ENCODE results near the gene LSM7. TPM values are rescaled to one million over a fixed set of nuclear protein-coding genes. Genes with fewer than 3 reads are reported as not detected.

The LSM7 gene
- total RNA-seq = 100 to 1,000 TPM in 3 of 4 donors, 10 to 100 TPM in 1; 51.8 to 186 (median 142) TPM

DNA sequence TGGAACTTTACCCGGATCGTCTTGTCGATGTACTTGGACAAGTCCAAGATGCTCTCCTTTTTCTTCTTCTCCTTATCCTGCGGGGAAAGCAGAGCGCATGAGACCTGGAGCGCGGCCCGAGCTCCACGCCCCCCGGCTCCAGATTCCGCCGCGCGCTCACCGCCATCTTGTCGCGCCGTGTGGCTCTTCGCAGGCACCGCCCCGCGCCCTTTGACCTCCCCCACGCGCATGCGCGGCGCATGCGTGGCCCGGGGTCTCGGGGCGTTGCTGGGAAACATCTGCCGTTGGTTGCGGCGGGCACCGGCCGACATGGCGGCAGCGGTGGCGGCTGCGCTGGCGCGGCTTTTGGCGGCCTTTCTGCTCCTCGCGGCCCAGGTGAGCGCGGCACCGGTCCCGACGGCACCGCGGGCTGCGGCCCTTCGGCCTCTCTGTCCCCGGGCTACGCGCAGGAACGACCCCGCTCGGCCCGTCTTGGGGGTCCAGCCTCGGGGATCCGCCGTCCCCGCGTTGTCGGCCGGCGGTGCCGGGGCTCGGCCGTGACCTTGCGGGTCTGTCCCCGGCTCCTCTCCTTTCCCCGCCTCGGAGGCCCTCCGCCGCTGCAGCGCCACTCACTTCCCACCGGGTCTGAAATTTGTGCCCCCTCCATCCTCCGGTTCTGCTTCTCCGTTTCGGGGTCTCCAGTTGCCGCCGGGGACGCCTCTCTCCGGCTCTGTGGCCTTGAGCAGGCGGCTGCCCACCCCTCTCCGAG lies at the start of gene LSM7, which contains the start of gene SPPL2B:
Gene LSM7, minus strand, starts transcription at position 186 of the 748 bp plus-strand sequence. Its CDS starts 20 bp downstream, at position 166.
Gene SPPL2B, plus strand, starts transcription at position 284 of the 748 bp plus-strand sequence. Its CDS starts 26 bp downstream, at position 310.
- Histone ChIP-seq H3K36me3 (no peaks in the 10 kb centered on the region), H3K27me3 (no peaks in the 10 kb centered on the region), H3K27ac (peak within 1 kb of the TSS; percentile 62 to 75), H3K4me1 (peaks cover 0 to 24% of the 10 kb centered on the region in 2 donors), H3K9me3 (no peaks in the 10 kb centered on the region), H3K4me3 (peak within 1 kb of the TSS; percentile 75 to 78)
- intact Hi-C loops (cut with DNase I; ENCODE audit: low total_unique reads) = no loop called here
- DNase-seq = peak; percentile 87 to 92
- TF ChIP-seq, protein P1, sequence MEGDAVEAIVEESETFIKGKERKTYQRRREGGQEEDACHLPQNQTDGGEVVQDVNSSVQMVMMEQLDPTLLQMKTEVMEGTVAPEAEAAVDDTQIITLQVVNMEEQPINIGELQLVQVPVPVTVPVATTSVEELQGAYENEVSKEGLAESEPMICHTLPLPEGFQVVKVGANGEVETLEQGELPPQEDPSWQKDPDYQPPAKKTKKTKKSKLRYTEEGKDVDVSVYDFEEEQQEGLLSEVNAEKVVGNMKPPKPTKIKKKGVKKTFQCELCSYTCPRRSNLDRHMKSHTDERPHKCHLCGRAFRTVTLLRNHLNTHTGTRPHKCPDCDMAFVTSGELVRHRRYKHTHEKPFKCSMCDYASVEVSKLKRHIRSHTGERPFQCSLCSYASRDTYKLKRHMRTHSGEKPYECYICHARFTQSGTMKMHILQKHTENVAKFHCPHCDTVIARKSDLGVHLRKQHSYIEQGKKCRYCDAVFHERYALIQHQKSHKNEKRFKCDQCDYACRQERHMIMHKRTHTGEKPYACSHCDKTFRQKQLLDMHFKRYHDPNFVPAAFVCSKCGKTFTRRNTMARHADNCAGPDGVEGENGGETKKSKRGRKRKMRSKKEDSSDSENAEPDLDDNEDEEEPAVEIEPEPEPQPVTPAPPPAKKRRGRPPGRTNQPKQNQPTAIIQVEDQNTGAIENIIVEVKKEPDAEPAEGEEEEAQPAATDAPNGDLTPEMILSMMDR (IDR thresholded peaks at IDR 0.05) = peak in 1 of 4 experiments; percentile 49
- TF ChIP-seq POLR2A (IDR thresholded peaks at IDR 0.05) = peak; percentile 51 to 81

DNA sequence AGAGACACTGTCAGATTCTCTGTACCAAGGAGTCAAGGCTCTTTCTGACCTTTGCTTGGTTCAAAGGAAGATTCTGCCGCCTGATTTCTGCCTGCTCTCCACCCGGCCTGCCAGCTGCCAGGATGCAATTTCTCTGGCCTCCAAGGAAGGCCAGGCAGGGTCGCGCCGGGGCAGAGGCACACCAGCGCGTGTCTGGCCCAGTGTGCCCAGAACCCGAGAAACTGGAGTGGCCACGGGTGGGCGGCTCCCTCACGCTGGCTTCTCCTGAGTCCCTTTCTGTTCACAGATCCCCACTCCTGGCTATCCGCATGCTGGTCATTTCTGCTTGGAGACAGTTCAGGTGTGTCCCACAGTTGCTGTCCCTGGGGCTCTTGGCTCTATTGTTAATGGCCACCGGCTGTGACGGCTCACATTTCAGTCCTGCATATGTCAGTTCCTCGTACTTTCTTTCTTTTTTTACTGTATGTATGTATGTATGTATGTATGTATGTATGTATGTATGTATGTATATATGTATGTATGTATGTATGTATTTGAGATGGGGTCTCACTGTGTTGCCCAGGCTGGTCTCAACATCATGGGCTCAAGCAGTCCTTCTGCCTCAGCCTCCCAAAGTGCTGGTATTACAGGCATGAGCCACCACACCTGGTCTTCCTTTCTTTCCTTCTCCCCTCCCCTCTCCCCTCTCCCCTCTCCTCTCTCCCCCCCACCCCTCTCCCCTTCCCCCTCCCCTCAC lies 48.6 kb upstream of the LSM7 start:
- no peak overlapping the region for H3K27ac ChIP-seq
- TF ChIP-seq POLR2A (IDR thresholded peaks at IDR 0.05) = no peak
- TF ChIP-seq, protein P1 (IDR thresholded peaks at IDR 0.05) = no peak
- H3K9me3 ChIP-seq = no peaks in the 10 kb centered on the region
- DNase-seq = no peak
- H3K4me1 ChIP-seq = no peaks in the 10 kb centered on the region
- no peaks in the 10 kb centered on the region for H3K27me3 ChIP-seq
- intact Hi-C loops (cut with DNase I; ENCODE audit: low total_unique reads) = no loop called here
- H3K4me3 ChIP-seq = no peak overlapping the region
- no peaks in the 10 kb centered on the region for H3K36me3 ChIP-seq

DNA sequence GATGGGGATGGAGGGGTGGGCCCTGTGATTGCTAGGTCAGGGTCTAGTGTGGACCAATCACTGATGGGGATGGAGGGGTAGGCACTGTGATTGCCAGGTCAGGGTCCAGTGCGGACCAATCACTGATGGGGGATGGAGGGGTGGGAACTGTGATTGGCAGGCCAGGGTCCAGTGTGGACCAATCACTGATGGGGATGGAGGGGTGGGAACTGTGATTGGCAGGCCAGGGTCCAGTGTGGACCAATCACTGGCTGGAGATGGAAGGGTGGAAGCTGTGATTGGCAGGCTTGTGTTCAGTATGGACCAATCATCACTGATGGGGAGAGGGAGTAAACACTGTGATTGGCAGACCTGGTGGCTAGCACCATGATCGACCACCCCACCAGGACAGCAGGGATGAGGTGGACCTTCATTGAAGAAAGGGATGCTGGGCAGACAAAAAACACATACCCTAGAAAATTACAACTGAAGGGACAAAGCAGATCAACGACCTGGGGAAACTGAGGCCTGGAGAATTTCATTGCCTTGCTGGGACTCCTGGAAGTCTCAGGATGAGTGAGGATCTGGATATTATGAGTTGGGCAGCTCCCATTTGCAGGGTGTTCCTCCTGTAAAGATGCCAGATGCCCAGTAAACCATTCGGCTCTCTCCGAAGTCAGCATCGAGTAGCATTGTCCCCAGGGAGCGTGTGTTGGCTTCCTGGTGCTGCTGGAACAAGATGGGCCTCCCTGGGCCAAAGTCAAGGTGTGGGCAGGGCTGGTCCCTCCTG lies 47.2 kb upstream of the LSM7 start:
- Histone ChIP-seq H3K4me3 (no peak overlapping the region), H3K27me3 (no peaks in the 10 kb centered on the region), H3K9me3 (no peaks in the 10 kb centered on the region), H3K27ac (no peak overlapping the region), H3K36me3 (no peaks in the 10 kb centered on the region), H3K4me1 (no peaks in the 10 kb centered on the region)
- TF ChIP-seq, protein P1 (IDR thresholded peaks at IDR 0.05) = no peak
- TF ChIP-seq POLR2A (IDR thresholded peaks at IDR 0.05) = no peak
- no peak for DNase-seq
- intact Hi-C loops (cut with DNase I; ENCODE audit: low total_unique reads) = no loop called here

DNA sequence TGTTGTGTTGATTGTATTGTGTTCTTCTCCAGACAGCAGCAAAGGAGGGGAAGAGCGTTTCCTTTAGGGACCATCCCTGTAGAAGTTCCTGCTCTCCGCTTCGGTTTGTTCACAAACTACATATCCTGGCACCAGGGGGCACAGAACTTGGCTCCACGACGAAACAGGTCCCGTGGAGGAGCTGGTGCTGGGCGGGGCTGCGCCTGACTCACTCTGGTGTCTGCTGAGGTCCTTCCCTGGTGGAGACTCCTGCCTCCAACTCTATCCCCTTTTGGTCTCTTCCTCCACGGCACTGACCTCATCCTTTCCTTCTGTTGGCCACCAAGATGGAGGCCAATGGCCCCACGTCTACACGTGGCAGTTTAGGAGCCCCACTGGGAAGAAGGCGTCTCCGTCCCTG lies 46.4 kb upstream of the LSM7 start:
- DNase-seq = no peak
- TF ChIP-seq, protein P1 (IDR thresholded peaks at IDR 0.05) = no peak
- TF ChIP-seq POLR2A (IDR thresholded peaks at IDR 0.05) = no peak
- no peaks in the 10 kb centered on the region for H3K4me1 ChIP-seq
- intact Hi-C loops (cut with DNase I; ENCODE audit: low total_unique reads) = no loop called here
- no peak overlapping the region for H3K27ac ChIP-seq
- no peaks in the 10 kb centered on the region for H3K36me3 ChIP-seq
- no peak overlapping the region for H3K4me3 ChIP-seq
- H3K9me3 ChIP-seq = no peaks in the 10 kb centered on the region
- no peaks in the 10 kb centered on the region for H3K27me3 ChIP-seq

Data from uterus (tissue), 4 donors.